WTC11 (cell line): ENCODE data around the gene CAPN7. TPM values are rescaled to one million over a fixed set of nuclear protein-coding genes. Genes with fewer than 3 reads are reported as not detected.

Source experiments
- ATAC-seq: fragments of 200-7000 bp; cut with Tn5 transposase; 2 replicates; pipeline ENCODE4 v1.10.0; 2021; ENCODE audit warnings: mild to moderate bottlenecking, moderate library complexity
- CTCF ChIA-PET: fragments of 300-600 bp; sonication (Branson Sonifier 250); formaldehyde crosslinking; loops from one replicate; lab custom pipeline; 2021; ENCODE audit warnings: antibody characterized with exemption; lab: Charles Lee
- POLR2A ChIA-PET: fragments of 350-600 bp; sonication (Branson Sonifier 250); formaldehyde crosslinking; loops from one replicate; lab custom pipeline; 2021; ENCODE audit warnings: antibody characterized with exemption; lab: Charles Lee
- DNase-seq: peaks from one replicate; pipeline ENCODE4 v3.0.0; 2021; ENCODE audit warnings: low spot score
- H3K27ac Mint-ChIP-seq: 2 replicates; pipeline ENCODE4 v1.8.0; 2021; ENCODE audit warnings: mixed read lengths
- H3K27me3 Mint-ChIP-seq: 2 replicates; pipeline ENCODE4 v1.8.0; 2021; ENCODE audit warnings: low read depth, mild to moderate bottlenecking, moderate library complexity, mixed read lengths
- H3K36me3 Mint-ChIP-seq: 2 replicates; pipeline ENCODE4 v1.8.0; 2021; ENCODE audit warnings: mixed read lengths
- H3K4me1 Mint-ChIP-seq: 2 replicates; pipeline ENCODE4 v1.8.0; 2022; ENCODE audit warnings: mixed read lengths
- H3K4me3 Mint-ChIP-seq: 2 replicates; pipeline ENCODE4 v1.8.0; 2021; ENCODE audit warnings: mild to moderate bottlenecking, moderate library complexity, mixed read lengths
- H3K9me3 Mint-ChIP-seq: 2 replicates; pipeline ENCODE4 v1.8.0; 2021; ENCODE audit warnings: mixed read lengths
- E2F4 ChIP-seq: sonication (generic); formaldehyde crosslinking; IDR thresholded peaks from 2 replicates; pipeline ENCODE4 v1.8.1; 2022; ENCODE audit warnings: low read depth, mild to moderate bottlenecking, moderate library complexity, missing genetic modification reagents, borderline replicate concordance
- E2F5 ChIP-seq: sonication (generic); formaldehyde crosslinking; IDR thresholded peaks from 2 replicates; pipeline ENCODE4 v1.8.1; 2022; ENCODE audit warnings: mild to moderate bottlenecking, moderate library complexity, missing genetic modification reagents
- FOXJ3 ChIP-seq: sonication (generic); formaldehyde crosslinking; IDR thresholded peaks from 2 replicates; pipeline ENCODE4 v1.9.0; 2021; ENCODE audit warnings: missing genetic modification reagents, mild to moderate bottlenecking, borderline replicate concordance
- GABPB1 ChIP-seq: sonication (generic); formaldehyde crosslinking; IDR thresholded peaks from 2 replicates; pipeline ENCODE4 v1.8.1; 2023; ENCODE audit warnings: mild to moderate bottlenecking, missing genetic modification reagents
- GTF2I ChIP-seq: fragments of 250-450 bp; sonication (Bioruptor Pico); conservative IDR thresholded peaks from 2 replicates; pipeline ENCODE4 v1.4.0; 2021; ENCODE audit warnings: mild to moderate bottlenecking
- MYBL2 ChIP-seq: sonication (generic); formaldehyde crosslinking; IDR thresholded peaks from 2 replicates; pipeline ENCODE4 v1.8.1; 2023; ENCODE audit warnings: mild to moderate bottlenecking, moderate library complexity, missing genetic modification reagents
- NFYB ChIP-seq: sonication (generic); formaldehyde crosslinking; conservative IDR thresholded peaks from 2 replicates; pipeline ENCODE4 v1.8.0; 2022; ENCODE audit warnings: low read depth, missing genetic modification reagents
- NR2C2 ChIP-seq: sonication (generic); formaldehyde crosslinking; IDR thresholded peaks from 2 replicates; pipeline ENCODE4 v1.8.0; 2022; ENCODE audit warnings: mild to moderate bottlenecking, missing genetic modification reagents
- RORB ChIP-seq: fragments of 250-450 bp; sonication (Bioruptor Pico); IDR thresholded peaks from 2 replicates; pipeline ENCODE4 v1.9.0; 2021; ENCODE audit warnings: mild to moderate bottlenecking
- TEAD1 ChIP-seq: sonication (generic); formaldehyde crosslinking; IDR thresholded peaks from 2 replicates; pipeline ENCODE4 v1.8.0; 2022; ENCODE audit warnings: mild to moderate bottlenecking, missing genetic modification reagents
- TEAD4 ChIP-seq: sonication (generic); formaldehyde crosslinking; IDR thresholded peaks from 2 replicates; pipeline ENCODE4 v1.8.0; 2022; ENCODE audit warnings: mild to moderate bottlenecking, missing genetic modification reagents
- ZNF121 ChIP-seq: sonication (generic); formaldehyde crosslinking; IDR thresholded peaks from 2 replicates; pipeline ENCODE4 v1.8.0; 2023; ENCODE audit warnings: missing genetic modification reagents
- ZNF232 ChIP-seq: sonication (generic); formaldehyde crosslinking; IDR thresholded peaks from 2 replicates; pipeline ENCODE4 v1.8.0; 2022; ENCODE audit warnings: mild to moderate bottlenecking, missing genetic modification reagents
- ZNF317 ChIP-seq: sonication (generic); formaldehyde crosslinking; IDR thresholded peaks from 2 replicates; pipeline ENCODE4 v1.8.1; 2023; ENCODE audit warnings: low read depth, mild to moderate bottlenecking, moderate library complexity, missing genetic modification reagents, borderline replicate concordance
- ZNF396 ChIP-seq: fragments of 250-450 bp; sonication (Bioruptor Pico); IDR thresholded peaks from 2 replicates; pipeline ENCODE4 v1.8.0; 2021; ENCODE audit warnings: mild to moderate bottlenecking, moderate library complexity, borderline replicate concordance
- total RNA-seq: library from RNA; stranded (reverse); gene quantifications from 3 replicates; pipeline ENCODE4 v1.2.3, GENCODE V29; 2021
- TF ChIP-seq, protein P1 (sequence below): sonication (generic); formaldehyde crosslinking; IDR thresholded peaks from 2 replicates; pipeline ENCODE4 v1.8.1; 2022; ENCODE audit warnings: low read depth, missing genetic modification reagents, borderline replicate concordance
- TF ChIP-seq, protein P2 (sequence below): sonication (generic); formaldehyde crosslinking; IDR thresholded peaks from 2 replicates; pipeline ENCODE4 v1.8.0; 2023; ENCODE audit warnings: missing genetic modification reagents
- TF ChIP-seq, protein P3 (sequence below): fragments of 250-450 bp; sonication (Bioruptor Pico); IDR thresholded peaks from 2 replicates; pipeline ENCODE4 v2.1.2; 2022; ENCODE audit warnings: mild to moderate bottlenecking, moderate library complexity
- TF ChIP-seq, protein P4 (sequence below): sonication (generic); formaldehyde crosslinking; IDR thresholded peaks from 2 replicates; pipeline ENCODE4 v1.8.1; 2023; ENCODE audit warnings: mild to moderate bottlenecking, missing genetic modification reagents
- TF ChIP-seq, protein P5 (sequence below): fragments of 250-450 bp; sonication (Bioruptor Pico); IDR thresholded peaks from 2 replicates; pipeline ENCODE4 v1.9.0; 2021; ENCODE audit warnings: moderate library complexity, mild to moderate bottlenecking, inconsistent platforms, borderline replicate concordance
- TF ChIP-seq, protein P6 (sequence below): sonication (generic); formaldehyde crosslinking; IDR thresholded peaks from 2 replicates; pipeline ENCODE4 v1.8.1; 2022; ENCODE audit warnings: missing genetic modification reagents, borderline replicate concordance
- TF ChIP-seq, protein P7 (sequence below): sonication (generic); formaldehyde crosslinking; IDR thresholded peaks from 2 replicates; pipeline ENCODE4 v1.8.1; 2022; ENCODE audit warnings: mild to moderate bottlenecking, missing genetic modification reagents, moderate library complexity, borderline replicate concordance

CAPN7 gene
- total RNA-seq, 1 experiment from 2014 or later: 16.8 TPM

GRCh38 chr3:15287565-15288330 lies 81.7 kb downstream of the CAPN7 start (continued):
- TF ChIP-seq, protein P1, sequence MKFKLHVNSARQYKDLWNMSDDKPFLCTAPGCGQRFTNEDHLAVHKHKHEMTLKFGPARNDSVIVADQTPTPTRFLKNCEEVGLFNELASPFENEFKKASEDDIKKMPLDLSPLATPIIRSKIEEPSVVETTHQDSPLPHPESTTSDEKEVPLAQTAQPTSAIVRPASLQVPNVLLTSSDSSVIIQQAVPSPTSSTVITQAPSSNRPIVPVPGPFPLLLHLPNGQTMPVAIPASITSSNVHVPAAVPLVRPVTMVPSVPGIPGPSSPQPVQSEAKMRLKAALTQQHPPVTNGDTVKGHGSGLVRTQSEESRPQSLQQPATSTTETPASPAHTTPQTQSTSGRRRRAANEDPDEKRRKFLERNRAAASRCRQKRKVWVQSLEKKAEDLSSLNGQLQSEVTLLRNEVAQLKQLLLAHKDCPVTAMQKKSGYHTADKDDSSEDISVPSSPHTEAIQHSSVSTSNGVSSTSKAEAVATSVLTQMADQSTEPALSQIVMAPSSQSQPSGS (CRISPR knock-in tag): no peak
- TF ChIP-seq FOXJ3 (no peak), ZNF121 (CRISPR knock-in tag) (no peak), ZNF317 (no peak)

DNA sequence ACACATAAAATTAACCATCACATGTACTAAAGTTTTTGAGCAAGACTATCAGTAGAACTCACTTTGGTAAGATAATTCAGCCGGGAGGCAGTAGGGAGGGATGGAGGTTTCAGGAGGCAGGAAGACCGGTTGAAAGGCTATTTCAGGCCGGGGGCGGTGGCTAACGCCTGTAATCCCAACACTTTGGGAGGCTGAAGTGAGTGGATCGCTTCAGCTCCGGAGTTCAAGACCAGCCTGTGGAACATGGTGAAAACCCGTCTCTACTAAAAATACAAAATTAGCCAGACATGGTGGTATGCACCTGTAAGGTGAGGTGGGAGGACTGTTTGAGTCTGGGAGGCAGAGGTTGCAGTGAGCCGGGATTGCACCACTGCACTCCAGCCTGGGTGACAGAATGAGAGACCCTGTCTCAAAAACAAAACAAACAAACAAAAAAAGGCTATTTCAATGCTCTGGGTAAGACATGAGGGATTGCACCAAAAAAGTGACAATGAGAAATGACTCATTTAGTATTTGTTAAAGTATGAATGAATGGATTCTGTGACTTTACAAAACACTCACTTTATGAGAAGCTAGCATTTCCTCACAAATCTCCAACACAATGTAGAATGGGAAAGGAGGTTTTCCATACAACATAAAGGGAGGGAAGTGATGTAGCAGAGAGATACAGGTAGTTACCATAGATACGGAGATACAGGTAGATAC lies 82.4 kb downstream of the CAPN7 start:
- Mint-ChIP-seq H3K9me3 (peaks cover 4% of the 10 kb centered on the region; the same call in 1 of the 2 replicates), H3K4me1 (peaks cover 16% of the 10 kb centered on the region), H3K4me3 (no peak overlapping the region), H3K27ac (no peak overlapping the region), H3K36me3 (no peaks in the 10 kb centered on the region), H3K27me3 (no peaks in the 10 kb centered on the region)
- ChIA-PET POLR2A (no interaction called here), CTCF (interaction anchor here (0.8 to 1.8 kb wide), 2 partner anchors 12 to 44 kb away, joined by 3 to 5 read pairs; partner anchors contain the start of gene SH3BP5)
- ATAC-seq (no peak), DNase-seq (no peak)
- TF ChIP-seq NR2C2 (CRISPR knock-in tag): no peak
- no peak for TF ChIP-seq ZNF396 (CRISPR knock-in tag)
- no peak for TF ChIP-seq E2F4 (CRISPR knock-in tag)
- no peak for TF ChIP-seq E2F5 (CRISPR knock-in tag)
- TF ChIP-seq RORB (CRISPR knock-in tag): no peak
- TF ChIP-seq ZNF232 (CRISPR knock-in tag): no peak
- TF ChIP-seq NFYB: no peak
- TF ChIP-seq FOXJ3: no peak
- TF ChIP-seq, protein P2, sequence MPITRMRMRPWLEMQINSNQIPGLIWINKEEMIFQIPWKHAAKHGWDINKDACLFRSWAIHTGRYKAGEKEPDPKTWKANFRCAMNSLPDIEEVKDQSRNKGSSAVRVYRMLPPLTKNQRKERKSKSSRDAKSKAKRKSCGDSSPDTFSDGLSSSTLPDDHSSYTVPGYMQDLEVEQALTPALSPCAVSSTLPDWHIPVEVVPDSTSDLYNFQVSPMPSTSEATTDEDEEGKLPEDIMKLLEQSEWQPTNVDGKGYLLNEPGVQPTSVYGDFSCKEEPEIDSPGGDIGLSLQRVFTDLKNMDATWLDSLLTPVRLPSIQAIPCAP (CRISPR knock-in tag): no peak
- no peak for TF ChIP-seq MYBL2
- TF ChIP-seq, protein P3, sequence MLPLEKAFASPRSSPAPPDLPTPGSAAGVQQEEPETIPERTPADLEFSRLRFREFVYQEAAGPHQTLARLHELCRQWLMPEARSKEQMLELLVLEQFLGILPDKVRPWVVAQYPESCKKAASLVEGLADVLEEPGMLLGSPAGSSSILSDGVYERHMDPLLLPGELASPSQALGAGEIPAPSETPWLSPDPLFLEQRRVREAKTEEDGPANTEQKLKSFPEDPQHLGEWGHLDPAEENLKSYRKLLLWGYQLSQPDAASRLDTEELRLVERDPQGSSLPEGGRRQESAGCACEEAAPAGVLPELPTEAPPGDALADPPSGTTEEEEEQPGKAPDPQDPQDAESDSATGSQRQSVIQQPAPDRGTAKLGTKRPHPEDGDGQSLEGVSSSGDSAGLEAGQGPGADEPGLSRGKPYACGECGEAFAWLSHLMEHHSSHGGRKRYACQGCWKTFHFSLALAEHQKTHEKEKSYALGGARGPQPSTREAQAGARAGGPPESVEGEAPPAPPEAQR: no peak
- no peak for TF ChIP-seq TEAD4 (CRISPR knock-in tag)
- TF ChIP-seq TEAD1: no peak
- TF ChIP-seq, protein P4, sequence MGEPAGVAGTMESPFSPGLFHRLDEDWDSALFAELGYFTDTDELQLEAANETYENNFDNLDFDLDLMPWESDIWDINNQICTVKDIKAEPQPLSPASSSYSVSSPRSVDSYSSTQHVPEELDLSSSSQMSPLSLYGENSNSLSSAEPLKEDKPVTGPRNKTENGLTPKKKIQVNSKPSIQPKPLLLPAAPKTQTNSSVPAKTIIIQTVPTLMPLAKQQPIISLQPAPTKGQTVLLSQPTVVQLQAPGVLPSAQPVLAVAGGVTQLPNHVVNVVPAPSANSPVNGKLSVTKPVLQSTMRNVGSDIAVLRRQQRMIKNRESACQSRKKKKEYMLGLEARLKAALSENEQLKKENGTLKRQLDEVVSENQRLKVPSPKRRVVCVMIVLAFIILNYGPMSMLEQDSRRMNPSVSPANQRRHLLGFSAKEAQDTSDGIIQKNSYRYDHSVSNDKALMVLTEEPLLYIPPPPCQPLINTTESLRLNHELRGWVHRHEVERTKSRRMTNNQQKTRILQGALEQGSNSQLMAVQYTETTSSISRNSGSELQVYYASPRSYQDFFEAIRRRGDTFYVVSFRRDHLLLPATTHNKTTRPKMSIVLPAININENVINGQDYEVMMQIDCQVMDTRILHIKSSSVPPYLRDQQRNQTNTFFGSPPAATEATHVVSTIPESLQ (CRISPR knock-in tag): no peak
- TF ChIP-seq, protein P5, sequence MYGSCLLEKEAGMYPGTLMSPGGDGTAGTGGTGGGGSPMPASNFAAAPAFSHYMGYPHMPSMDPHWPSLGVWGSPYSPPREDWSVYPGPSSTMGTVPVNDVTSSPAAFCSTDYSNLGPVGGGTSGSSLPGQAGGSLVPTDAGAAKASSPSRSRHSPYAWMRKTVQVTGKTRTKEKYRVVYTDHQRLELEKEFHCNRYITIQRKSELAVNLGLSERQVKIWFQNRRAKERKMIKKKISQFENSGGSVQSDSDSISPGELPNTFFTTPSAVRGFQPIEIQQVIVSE (CRISPR knock-in tag): no peak
- no peak for TF ChIP-seq GTF2I (CRISPR knock-in tag)
- no peak for TF ChIP-seq GABPB1 (CRISPR knock-in tag)
- TF ChIP-seq, protein P6, sequence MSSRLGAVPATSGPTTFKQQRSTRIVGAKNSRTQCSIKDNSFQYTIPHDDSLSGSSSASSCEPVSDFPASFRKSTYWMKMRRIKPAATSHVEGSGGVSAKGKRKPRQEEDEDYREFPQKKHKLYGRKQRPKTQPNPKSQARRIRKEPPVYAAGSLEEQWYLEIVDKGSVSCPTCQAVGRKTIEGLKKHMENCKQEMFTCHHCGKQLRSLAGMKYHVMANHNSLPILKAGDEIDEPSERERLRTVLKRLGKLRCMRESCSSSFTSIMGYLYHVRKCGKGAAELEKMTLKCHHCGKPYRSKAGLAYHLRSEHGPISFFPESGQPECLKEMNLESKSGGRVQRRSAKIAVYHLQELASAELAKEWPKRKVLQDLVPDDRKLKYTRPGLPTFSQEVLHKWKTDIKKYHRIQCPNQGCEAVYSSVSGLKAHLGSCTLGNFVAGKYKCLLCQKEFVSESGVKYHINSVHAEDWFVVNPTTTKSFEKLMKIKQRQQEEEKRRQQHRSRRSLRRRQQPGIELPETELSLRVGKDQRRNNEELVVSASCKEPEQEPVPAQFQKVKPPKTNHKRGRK: no peak
- TF ChIP-seq, protein P7, sequence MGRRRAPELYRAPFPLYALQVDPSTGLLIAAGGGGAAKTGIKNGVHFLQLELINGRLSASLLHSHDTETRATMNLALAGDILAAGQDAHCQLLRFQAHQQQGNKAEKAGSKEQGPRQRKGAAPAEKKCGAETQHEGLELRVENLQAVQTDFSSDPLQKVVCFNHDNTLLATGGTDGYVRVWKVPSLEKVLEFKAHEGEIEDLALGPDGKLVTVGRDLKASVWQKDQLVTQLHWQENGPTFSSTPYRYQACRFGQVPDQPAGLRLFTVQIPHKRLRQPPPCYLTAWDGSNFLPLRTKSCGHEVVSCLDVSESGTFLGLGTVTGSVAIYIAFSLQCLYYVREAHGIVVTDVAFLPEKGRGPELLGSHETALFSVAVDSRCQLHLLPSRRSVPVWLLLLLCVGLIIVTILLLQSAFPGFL (CRISPR knock-in tag): no peak
